ENCODE results near the gene SLC16A1.
"Not testable (repeated sequence)": the region's sequence is repeated elsewhere in the genome, so short reads cannot be mapped to it uniquely, and the experiment has no call there.

Gene SLC16A1

GRCh38 chr1:112955773-112956543 is at the start of gene SLC16A1:
TSS of gene SLC16A1 (minus strand) at chr1:112956196. CDS start at chr1:112929308, 26,888 bp downstream.
- peak; percentile 89 to 98 (median 96) for DNase-seq
- intact Hi-C loops (cut with DNase I): loop anchor here (2.0 to 10.0 kb wide), 4 partner anchors 75 to 241 kb away; partner anchors contain the start of gene PPM1J

GRCh38 chr1:113003751-113004690 is 48.0 kb upstream of the SLC16A1 start:
- intact Hi-C loops (cut with DNase I): no loop called here
- DNase-seq: no peak

GRCh38 chr1:113002297-113002696 is 46.3 kb upstream of the SLC16A1 start:
- DNase-seq: no peak
- intact Hi-C loops (cut with DNase I): no loop called here

GRCh38 chr1:112998592-112999235 is 42.7 kb upstream of the SLC16A1 start:
- intact Hi-C loops (cut with DNase I): no loop called here
- peak in 25 of 42 donors; percentile 6 to 56 (median 17) for DNase-seq

- intact Hi-C loops (cut with DNase I): no loop called here
- no peak for DNase-seq
Measured at GRCh38 chr1:112997781-112998180, 41.8 kb upstream of the SLC16A1 start.

- intact Hi-C loops (cut with DNase I): no loop called here
- DNase-seq: no peak
Measured at GRCh38 chr1:112995890-112996289, 39.9 kb upstream of the SLC16A1 start.

- DNase-seq; intact Hi-C loops (cut with DNase I): not testable (repeated sequence)
Measured at GRCh38 chr1:112995021-112995420, 39.0 kb upstream of the SLC16A1 start.

- intact Hi-C loops (cut with DNase I): no loop called here
- no peak for DNase-seq
Measured at GRCh38 chr1:112992780-112993179, 36.8 kb upstream of the SLC16A1 start.

- no peak for DNase-seq
- intact Hi-C loops (cut with DNase I): no loop called here
Measured at GRCh38 chr1:112991402-112992120, 35.6 kb upstream of the SLC16A1 start.

- intact Hi-C loops (cut with DNase I): no loop called here
- no peak for DNase-seq
Measured at GRCh38 chr1:112990271-112990670, 34.3 kb upstream of the SLC16A1 start.

- intact Hi-C loops (cut with DNase I): no loop called here
- no peak for DNase-seq
Measured at GRCh38 chr1:112988367-112988766, 32.4 kb upstream of the SLC16A1 start.

- DNase-seq: no peak
- intact Hi-C loops (cut with DNase I): no loop called here
Measured at GRCh38 chr1:112985123-112985522, 29.1 kb upstream of the SLC16A1 start.

GRCh38 chr1:112983537-112984131 is 27.6 kb upstream of the SLC16A1 start:
- no peak for DNase-seq
- intact Hi-C loops (cut with DNase I): no loop called here

- intact Hi-C loops (cut with DNase I): no loop called here
Measured at GRCh38 chr1:112982853-112983536, 27.0 kb upstream of the SLC16A1 start.

GRCh38 chr1:112982328-112982727 is 26.3 kb upstream of the SLC16A1 start:
- intact Hi-C loops (cut with DNase I): no loop called here
- no peak for DNase-seq

More at GRCh38 chr1:112982853-112983536, 27.0 kb upstream of the SLC16A1 start:
- DNase-seq: peak in 5 of 42 donors; percentile 5 to 48 (median 11)

GRCh38 chr1:112981834-112982233 is 25.8 kb upstream of the SLC16A1 start:
- intact Hi-C loops (cut with DNase I); DNase-seq: not testable (repeated sequence)

- intact Hi-C loops (cut with DNase I): no loop called here
- DNase-seq: no peak
Measured at GRCh38 chr1:112981426-112981825, 25.4 kb upstream of the SLC16A1 start.

GRCh38 chr1:112975336-112975735 is 19.3 kb upstream of the SLC16A1 start:
- intact Hi-C loops (cut with DNase I): no loop called here
- no peak for DNase-seq

Data from head of caudate nucleus (tissue), 42 donors.